UCSD-AML1 (cell line): ENCODE results near the gene LTBP1.

Source experiments
- DNase-seq: peaks from one replicate; lab custom pipeline; 2025; ENCODE audit not compliant: unreplicated experiment; lab: John Stamatoyannopoulos, UW

Gene LTBP1

GRCh38 chr2:33181466-33181865 lies 234.7 kb downstream of the LTBP1 start:
- no peak for DNase-seq

- no peak for DNase-seq
Measured at GRCh38 chr2:33184041-33184440, 237.3 kb downstream of the LTBP1 start.

DNA sequence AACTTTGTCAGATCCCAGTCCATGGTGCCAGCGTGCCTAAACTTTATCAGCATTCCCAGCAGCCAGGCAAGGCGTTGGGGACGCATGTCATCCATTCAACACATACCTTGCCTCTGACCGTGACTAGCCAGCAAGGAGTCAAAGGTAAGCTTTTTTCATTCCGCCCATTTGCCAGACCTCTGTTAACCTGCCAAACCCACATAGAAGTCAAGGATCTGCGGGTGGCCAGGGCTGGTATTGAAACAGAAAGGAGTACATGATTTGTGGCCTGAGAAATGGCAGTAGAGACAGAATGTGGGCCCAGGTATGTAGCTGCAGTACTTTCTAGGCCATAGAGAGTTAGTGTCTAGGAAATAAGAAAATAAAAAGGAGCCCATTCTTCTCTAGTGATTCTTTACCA lies 240.2 kb downstream of the LTBP1 start:
- DNase-seq, result no peak

DNA sequence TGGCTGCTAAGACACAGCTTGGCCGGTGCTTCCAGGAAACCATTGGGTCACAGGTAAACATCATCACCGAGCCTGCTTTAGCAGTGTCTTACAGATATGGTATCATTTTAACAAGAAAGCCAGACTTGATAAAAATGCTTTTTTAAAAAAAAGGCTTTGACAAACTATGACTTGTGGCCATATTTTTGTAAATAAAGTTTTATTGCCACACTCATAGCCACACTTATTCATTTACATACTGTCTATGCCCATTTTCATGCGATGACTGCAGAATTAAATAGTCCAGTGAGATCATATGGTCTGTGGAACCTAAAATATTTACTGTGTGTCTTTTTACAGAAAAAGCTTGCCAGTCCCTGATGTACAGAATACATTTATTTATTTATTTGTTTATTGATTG lies 242.0 kb downstream of the LTBP1 start:
- no peak for DNase-seq

GRCh38 chr2:33190393-33190937 lies 243.7 kb downstream of the LTBP1 start:
- DNase-seq, result no peak

GRCh38 chr2:33195891-33196290 lies 249.1 kb downstream of the LTBP1 start:
- no peak for DNase-seq

DNA sequence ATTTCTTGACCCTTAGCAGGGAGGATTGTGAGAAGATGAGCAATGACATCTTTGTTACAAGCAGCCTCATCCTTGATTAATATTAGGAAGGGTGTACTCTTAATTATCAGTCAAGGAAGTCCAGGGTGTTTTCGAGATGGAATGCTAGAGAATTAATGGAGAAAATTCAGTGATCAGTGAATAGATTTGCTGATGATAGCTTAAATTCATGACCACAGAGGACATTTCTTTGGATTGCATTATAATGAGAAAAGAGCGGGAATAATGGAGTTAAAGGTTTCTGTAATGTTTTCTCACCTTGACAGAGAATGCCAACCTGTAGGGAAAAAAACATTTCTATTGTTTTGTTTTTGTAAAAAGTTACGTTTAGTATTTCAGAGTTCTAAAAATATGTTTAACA lies 249.9 kb downstream of the LTBP1 start:
- DNase-seq, result no peak

GRCh38 chr2:33197198-33197938 lies 250.6 kb downstream of the LTBP1 start:
- DNase-seq, result no peak

GRCh38 chr2:33202641-33203522 lies 256.1 kb downstream of the LTBP1 start:
- DNase-seq, result no peak

GRCh38 chr2:33204945-33205344 lies 258.2 kb downstream of the LTBP1 start:
- no peak for DNase-seq

DNA sequence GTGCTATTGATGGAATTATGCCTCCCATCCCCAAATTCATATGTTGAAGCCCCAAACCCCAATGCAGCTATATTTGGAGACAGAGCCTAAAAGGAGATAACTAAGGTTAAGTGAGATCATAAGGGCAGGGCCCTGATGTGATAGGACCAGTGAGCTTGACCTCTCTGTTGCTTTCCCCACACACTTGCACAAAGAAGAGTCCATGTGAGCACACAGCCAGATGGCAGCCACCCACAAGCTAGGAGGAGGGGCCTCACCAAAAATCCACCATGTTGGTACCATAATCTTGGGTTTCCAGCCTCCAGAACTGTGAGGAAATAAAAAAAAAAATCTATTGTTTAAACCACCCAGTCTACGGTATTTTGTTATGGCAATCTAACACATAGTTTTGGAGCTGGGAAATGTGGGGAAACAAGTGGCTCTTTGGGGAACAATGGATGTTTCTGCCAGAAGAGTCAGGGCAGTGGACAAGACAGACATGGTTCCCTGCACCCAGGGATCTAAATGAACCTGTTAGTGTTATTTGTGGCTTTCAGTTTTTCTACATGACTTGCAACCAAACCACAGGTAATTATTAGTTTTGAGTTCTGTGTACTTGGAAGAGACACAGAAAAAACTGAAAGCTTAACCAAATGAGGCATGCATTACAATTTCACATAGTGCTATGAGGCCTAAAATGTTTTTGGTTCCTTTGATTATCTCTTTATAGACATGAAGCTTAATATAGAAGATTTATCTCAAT lies 259.1 kb downstream of the LTBP1 start:
- DNase-seq, result no peak

GRCh38 chr2:33207151-33207740 lies 260.5 kb downstream of the LTBP1 start:
- no peak for DNase-seq

GRCh38 chr2:33208400-33208799 lies 261.6 kb downstream of the LTBP1 start:
- DNase-seq, result peak; percentile 12

GRCh38 chr2:33209976-33210375 lies 263.2 kb downstream of the LTBP1 start:
- no peak for DNase-seq

- DNase-seq, result no peak
Measured at GRCh38 chr2:33210626-33211025, 263.9 kb downstream of the LTBP1 start.

DNA sequence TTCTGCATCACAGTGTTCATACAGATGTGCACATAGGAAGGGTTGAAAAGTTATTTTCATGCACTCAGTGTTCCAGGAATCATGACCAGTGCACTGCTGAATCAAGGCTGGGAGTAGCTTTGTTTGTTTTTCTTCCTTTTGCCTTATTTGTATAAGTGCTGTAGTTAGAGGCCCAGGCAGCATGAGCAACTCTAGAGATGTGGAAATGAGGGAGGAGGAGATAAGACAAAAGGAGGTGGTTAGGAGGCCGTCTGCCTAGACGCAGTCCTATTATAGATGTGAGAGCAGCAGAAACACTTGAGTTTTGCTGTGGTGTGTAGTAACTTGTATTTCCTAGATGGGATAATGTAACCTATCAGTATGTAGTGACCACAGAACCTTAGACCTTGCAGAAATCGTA lies 265.4 kb downstream of the LTBP1 start:
- DNase-seq, result peak; percentile 12

GRCh38 chr2:33213244-33213643 lies 266.5 kb downstream of the LTBP1 start:
- no peak for DNase-seq

DNA sequence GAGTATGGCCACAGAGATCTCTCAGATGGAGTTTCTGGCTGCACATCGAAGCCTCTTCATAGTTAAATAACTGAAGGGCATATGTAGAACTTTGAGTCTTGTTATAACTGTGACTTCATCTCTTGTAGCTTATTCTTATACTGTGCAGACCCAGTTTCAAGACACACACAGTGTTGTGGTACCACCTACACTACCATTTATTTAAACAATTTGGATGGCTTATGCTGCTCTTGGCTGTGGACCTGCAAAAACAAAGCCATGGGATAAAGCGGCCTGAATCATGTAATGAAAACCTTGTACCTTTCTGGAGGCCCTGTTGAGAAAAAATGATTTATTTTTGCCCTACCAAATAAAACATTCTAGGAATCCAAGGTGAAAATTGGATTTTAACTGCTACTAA lies 266.9 kb downstream of the LTBP1 start:
- DNase-seq, result no peak

DNA sequence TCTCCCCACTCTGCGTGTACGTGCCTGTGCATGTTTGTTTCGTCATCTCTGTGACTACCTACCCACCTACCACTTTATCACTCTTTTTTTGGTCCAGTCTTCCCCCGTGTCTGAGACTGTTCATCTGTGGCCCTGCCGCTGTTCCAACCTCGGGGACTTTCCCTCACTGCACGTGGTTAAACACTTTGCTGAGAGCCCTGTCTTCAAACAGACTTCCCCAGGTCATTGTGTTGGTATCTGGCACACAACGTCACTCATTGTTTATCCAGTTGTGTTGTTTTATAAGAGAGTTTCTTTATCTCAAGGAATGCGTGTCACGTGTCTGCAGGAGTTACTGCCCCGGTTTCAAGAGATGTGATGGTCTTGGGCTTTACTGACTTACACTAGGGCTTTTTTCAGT lies 267.7 kb downstream of the LTBP1 start:
- no peak for DNase-seq

DNA sequence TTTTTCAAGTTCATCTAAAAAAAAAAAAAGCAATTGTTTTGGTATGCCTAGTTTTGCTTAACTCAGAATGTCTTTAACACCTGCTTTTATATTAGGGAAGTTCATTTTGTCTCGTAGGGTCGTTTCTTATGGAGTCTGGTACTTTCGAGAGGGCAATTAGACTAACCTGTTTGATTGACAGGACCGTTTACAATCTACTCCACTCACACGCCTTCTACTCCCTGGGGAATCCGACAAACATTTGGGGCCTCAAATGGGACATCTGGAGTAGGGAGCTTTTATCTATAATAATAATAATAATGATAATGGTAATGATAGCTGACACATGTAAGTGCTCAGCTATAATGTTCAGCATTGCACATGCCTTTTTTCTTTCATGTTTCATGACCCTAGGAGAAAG lies 268.1 kb downstream of the LTBP1 start:
- no peak for DNase-seq

DNA sequence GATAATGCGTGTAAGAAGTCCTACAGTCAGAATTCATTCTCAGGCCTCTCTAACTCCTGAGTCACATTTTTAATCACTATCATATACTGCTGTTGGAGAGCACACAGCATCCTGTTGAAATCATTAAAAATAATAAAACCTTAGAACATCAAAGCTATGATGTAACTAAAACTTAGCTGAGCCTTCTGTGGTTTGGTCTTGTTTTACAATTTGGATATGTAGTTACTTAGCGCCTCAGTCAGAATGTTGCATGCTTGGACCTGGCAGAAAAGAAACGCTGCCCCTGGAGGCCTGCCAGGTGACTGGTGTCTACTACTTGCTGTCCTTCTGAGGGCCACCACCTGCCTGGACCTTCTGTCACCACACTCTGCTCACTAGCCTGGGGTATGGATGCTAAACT lies 268.5 kb downstream of the LTBP1 start:
- DNase-seq, result no peak
